GM12891 (cell line): Measurements from ENCODE around the gene RNF166.

ENCODE experiments used
- PAX5 ChIP-seq: IDR thresholded peaks from 2 replicates; pipeline ENCODE4 v1.6.1; 2011; ENCODE audit warnings: low read length, moderate library complexity, mild to moderate bottlenecking; ENCODE audit not compliant: insufficient read depth, severe bottlenecking
- POLR2A ChIP-seq: IDR thresholded peaks from 2 replicates; pipeline ENCODE4 v1.6.1; 2011; ENCODE audit warnings: low read depth, low read length, control low read depth
- POLR2AphosphoS5 ChIP-seq: IDR thresholded peaks from 2 replicates; pipeline ENCODE4 v1.6.1; 2011; ENCODE audit warnings: low read depth, low read length, control low read depth
- SPI1 ChIP-seq: IDR thresholded peaks from 2 replicates; pipeline ENCODE4 v1.6.1; 2011; ENCODE audit warnings: low read depth, low read length, control low read depth
- TAF1 ChIP-seq: IDR thresholded peaks from 2 replicates; pipeline ENCODE4 v1.6.1; 2011; ENCODE audit warnings: low read depth, low read length, control low read depth

GRCh38 chr16:88697116-88697830 lies 8.9 kb downstream of the RNF166 start:
- TF ChIP-seq POLR2A (no peak), POLR2AphosphoS5 (no peak), TAF1 (no peak), SPI1 (no peak), PAX5 (no peak)
